GM21526 (cell line): ENCODE measurements around the gene GRK4.

Experiments
- ATAC-seq: cut with Tn5 transposase; IDR thresholded peaks from one replicate; pipeline ENCODE4 v1.9.1; 2021; ENCODE audit warnings: moderate library complexity; ENCODE audit not compliant: unreplicated experiment, low FRiP score

Gene GRK4

GRCh38 chr4:3062471-3062870 is 99.1 kb downstream of the GRK4 start:
- ATAC-seq, result no peak

- ATAC-seq, result no peak
Measured at GRCh38 chr4:3065551-3065950, 102.2 kb downstream of the GRK4 start.

GRCh38 chr4:3066836-3067400 is 103.5 kb downstream of the GRK4 start:
- ATAC-seq, result no peak

- ATAC-seq, result no peak
Measured at GRCh38 chr4:3067473-3068001, 104.2 kb downstream of the GRK4 start.

- ATAC-seq, result no peak
Measured at GRCh38 chr4:3069661-3070199, 106.4 kb downstream of the GRK4 start.

GRCh38 chr4:3070709-3071500 is 107.5 kb downstream of the GRK4 start:
- no peak for ATAC-seq

GRCh38 chr4:3071811-3072210 is 108.4 kb downstream of the GRK4 start:
- ATAC-seq, result no peak

GRCh38 chr4:3073158-3074077 is 110.0 kb downstream of the GRK4 start:
- peak; percentile 19 for ATAC-seq

GRCh38 chr4:3074078-3074845 is 110.9 kb downstream of the GRK4 start, which contains the start of the genes HTT and HTT-AS:
Gene HTT (plus strand): TSS chr4:3074681. CDS start chr4:3074826, 145 bp downstream.
Gene HTT-AS (minus strand): TSS chr4:3074538.
- peak; percentile 65 for ATAC-seq

GRCh38 chr4:3074846-3075651 is 111.7 kb downstream of the GRK4 start:
- no peak for ATAC-seq

- ATAC-seq, result no peak
Measured at GRCh38 chr4:3075652-3075981, 112.2 kb downstream of the GRK4 start.

- ATAC-seq, result peak; percentile 32
Measured at GRCh38 chr4:3077796-3078195, 114.4 kb downstream of the GRK4 start.

GRCh38 chr4:3079694-3080123 is 116.3 kb downstream of the GRK4 start:
- ATAC-seq, result no peak

GRCh38 chr4:3082925-3083515 is 119.6 kb downstream of the GRK4 start:
- no peak for ATAC-seq

GRCh38 chr4:3083732-3084131 is 120.4 kb downstream of the GRK4 start:
- no peak for ATAC-seq

- no peak for ATAC-seq
Measured at GRCh38 chr4:3085948-3086670, 122.7 kb downstream of the GRK4 start.

- ATAC-seq, result no peak
Measured at GRCh38 chr4:3087115-3087797, 123.9 kb downstream of the GRK4 start.
